ENCODE results near the gene FARS2.

Gene FARS2

GRCh38 chr6:5326022-5326641, 64.8 kb downstream of the FARS2 start:
- no peak for DNase-seq

- DNase-seq = no peak
These were observed 67.5 kb downstream of the FARS2 start for GRCh38 chr6:5328800-5329199.

GRCh38 chr6:5331845-5332442, 70.6 kb downstream of the FARS2 start:
- DNase-seq = no peak

GRCh38 chr6:5333658-5334057, 72.3 kb downstream of the FARS2 start:
- DNase-seq = no peak

- DNase-seq = no peak
These were observed 73.0 kb downstream of the FARS2 start for GRCh38 chr6:5334341-5334740.

GRCh38 chr6:5335020-5335419, 73.7 kb downstream of the FARS2 start:
- DNase-seq = no peak

- DNase-seq = no peak
These were observed 76.3 kb downstream of the FARS2 start for GRCh38 chr6:5337573-5337972.

- no peak for DNase-seq
These were observed 77.1 kb downstream of the FARS2 start for GRCh38 chr6:5338177-5338960.

- no peak for DNase-seq
These were observed 78.5 kb downstream of the FARS2 start for GRCh38 chr6:5339786-5340185.

GRCh38 chr6:5341845-5342244, 80.5 kb downstream of the FARS2 start:
- DNase-seq = no peak

GRCh38 chr6:5343998-5344397, 82.7 kb downstream of the FARS2 start:
- DNase-seq = no peak

GRCh38 chr6:5345324-5345723, 84.0 kb downstream of the FARS2 start:
- DNase-seq = no peak

GRCh38 chr6:5351552-5352210, 90.4 kb downstream of the FARS2 start:
- no peak for DNase-seq

GRCh38 chr6:5353971-5354370, 92.7 kb downstream of the FARS2 start:
- no peak for DNase-seq

GRCh38 chr6:5357486-5357885, 96.2 kb downstream of the FARS2 start:
- no peak for DNase-seq

GRCh38 chr6:5359417-5359816, 98.1 kb downstream of the FARS2 start:
- no peak for DNase-seq

GRCh38 chr6:5361396-5361795, 100.1 kb downstream of the FARS2 start:
- no peak for DNase-seq

GRCh38 chr6:5365436-5366195, 104.3 kb downstream of the FARS2 start:
- DNase-seq = no peak

GRCh38 chr6:5366941-5367340, 105.6 kb downstream of the FARS2 start:
- no peak for DNase-seq

GRCh38 chr6:5367510-5367909, 106.2 kb downstream of the FARS2 start:
- no peak for DNase-seq

- DNase-seq = no peak
These were observed 112.1 kb downstream of the FARS2 start for GRCh38 chr6:5373430-5373829.

- no peak for DNase-seq
These were observed 117.0 kb downstream of the FARS2 start for GRCh38 chr6:5378331-5378730.

All from CD4-positive, alpha-beta T cell treated with Interleukin-4 for 1 hour (primary cell).